Epithelial cell of proximal tubule (primary cell): Measurements from ENCODE around the gene DISP3. TPM values are rescaled to one million over a fixed set of nuclear protein-coding genes. Genes with fewer than 3 reads are reported as not detected.

Source experiments
- DNase-seq: peaks from one replicate; pipeline ENCODE4 v3.0.0-alpha.2; 2011; ENCODE audit warnings: low read depth
- H3K4me3 ChIP-seq: 2 replicates; pipeline ENCODE4 v1.5.1; 2011; ENCODE audit warnings: low read depth, mild to moderate bottlenecking, low read length
- CTCF ChIP-seq: conservative IDR thresholded peaks from 2 replicates; pipeline ENCODE4 v1.5.1; 2012; ENCODE audit warnings: low read depth, mild to moderate bottlenecking, low read length
- total RNA-seq: library from RNA; depleted of rRNA; stranded (reverse); fragments of >200 nt; gene quantifications from 2 replicates; pipeline ENCODE4 v1.2.3, GENCODE V29; 2015

Gene DISP3
- total RNA-seq, 1 donor from 2014 or later: 0.29 TPM

GRCh38 chr1:11499601-11500331, 20.8 kb downstream of the DISP3 start:
- DNase-seq: no peak
- H3K4me3 ChIP-seq: no peak overlapping the region
- no peak for TF ChIP-seq CTCF

- no peak overlapping the region for H3K4me3 ChIP-seq
- DNase-seq: no peak
- TF ChIP-seq CTCF: no peak
Observed at GRCh38 chr1:11500881-11501280, 21.9 kb downstream of the DISP3 start.

GRCh38 chr1:11501491-11501897, 22.5 kb downstream of the DISP3 start:
- DNase-seq: no peak
- no peak overlapping the region for H3K4me3 ChIP-seq
- TF ChIP-seq CTCF: no peak

GRCh38 chr1:11501906-11502485, 23.0 kb downstream of the DISP3 start:
- no peak for TF ChIP-seq CTCF
- DNase-seq: no peak
- no peak overlapping the region for H3K4me3 ChIP-seq

GRCh38 chr1:11502516-11502915, 23.6 kb downstream of the DISP3 start:
- H3K4me3 ChIP-seq: no peak overlapping the region
- no peak for TF ChIP-seq CTCF
- DNase-seq: no peak

GRCh38 chr1:11504599-11504998, 25.6 kb downstream of the DISP3 start:
- no peak for DNase-seq
- no peak for TF ChIP-seq CTCF
- no peak overlapping the region for H3K4me3 ChIP-seq
